K562 (cell line): ENCODE measurements around the gene CCM2. TPM values are rescaled to one million over a fixed set of nuclear protein-coding genes. Genes with fewer than 3 reads are reported as not detected.

Source experiments
- FOS ChIP-seq: IDR thresholded peaks from 3 replicates; pipeline ENCODE4 v1.6.1; 2011; ENCODE audit not compliant: insufficient read length; ENCODE audit errors: extremely low read depth
- HDAC3 ChIP-seq: fragments of 450-650 bp; IDR thresholded peaks from 2 replicates; pipeline ENCODE4 v1.6.1; 2018; ENCODE audit warnings: borderline replicate concordance, mild to moderate bottlenecking, moderate library complexity; ENCODE audit not compliant: partially characterized antibody
- KAT2B ChIP-seq: IDR thresholded peaks from one replicate; pipeline ENCODE4 v1.6.1; 2012; ENCODE audit warnings: low read depth, mild to moderate bottlenecking, control low read depth, inconsistent platforms, low read length, moderate library complexity
- ZZZ3 ChIP-seq: fragments of 450-650 bp; IDR thresholded peaks from 2 replicates; pipeline ENCODE4 v1.6.1; 2016; ENCODE audit warnings: antibody characterized with exemption, mild to moderate bottlenecking, moderate library complexity
- polyA plus RNA-seq, 8 experiments: library from polyadenylated mRNA; depleted of rRNA in 4 of 8; stranded (reverse) in 5 of 8; unstranded in 3 of 8; fragments of >200 nt; fragmentation: Nextera tagmentation in 2 of 8; fragmentation: Illumina TruSeq in 1 of 8; extraction: Ambion mirVana in 2 of 8; extraction: Trizol in 1 of 8; gene quantifications; 2 replicates each; pipeline versions ENCODE4 v1.2.1 to v1.2.3, GENCODE V29; 2011 to 2014; ENCODE audit warnings: inconsistent platforms in 1 of 8, missing spikeins in 1 of 8
- total RNA-seq, 7 experiments: library from RNA; depleted of rRNA in 6 of 7; stranded (reverse); fragments of >200 nt in 6 of 7; fragmentation: Illumina TruSeq in 2 of 7; extraction: Trizol in 2 of 7; gene quantifications; 2 replicates each; pipeline versions ENCODE4 v1.2.1 to v1.2.3, GENCODE V29; 2011 to 2021; ENCODE audit warnings: low replicate concordance in 1 of 7
- TF ChIP-seq, protein P1 (sequence below): sonication (generic); formaldehyde crosslinking; IDR thresholded peaks from 2 replicates; pipeline ENCODE4 v1.8.0; 2023; ENCODE audit warnings: mild to moderate bottlenecking, missing genetic modification reagents
- TF ChIP-seq, protein P2 (sequence below): IDR thresholded peaks from 2 replicates; pipeline ENCODE4 v1.6.1; 2011; ENCODE audit not compliant: insufficient read length; ENCODE audit errors: extremely low read depth
- TF ChIP-seq, protein P3 (sequence below), 2 experiments: fragments of 450-650 bp in 1 of 2; sonication (generic) in 1 of 2; formaldehyde crosslinking in 1 of 2; IDR thresholded peaks; 2 replicates each; pipeline versions ENCODE4 v1.7.1 to v1.9.0; 2016 to 2022; ENCODE audit warnings: inconsistent platforms in 1 of 2, mild to moderate bottlenecking in 1 of 2, missing genetic modification reagents in 1 of 2

Gene CCM2
- total and polyA plus RNA-seq, 9 of the 15 experiments (the other 6 are each of a cell fraction or from before 2014, with no cell fraction given) = 0.41 to 38.6 (median 25.9) TPM

DNA sequence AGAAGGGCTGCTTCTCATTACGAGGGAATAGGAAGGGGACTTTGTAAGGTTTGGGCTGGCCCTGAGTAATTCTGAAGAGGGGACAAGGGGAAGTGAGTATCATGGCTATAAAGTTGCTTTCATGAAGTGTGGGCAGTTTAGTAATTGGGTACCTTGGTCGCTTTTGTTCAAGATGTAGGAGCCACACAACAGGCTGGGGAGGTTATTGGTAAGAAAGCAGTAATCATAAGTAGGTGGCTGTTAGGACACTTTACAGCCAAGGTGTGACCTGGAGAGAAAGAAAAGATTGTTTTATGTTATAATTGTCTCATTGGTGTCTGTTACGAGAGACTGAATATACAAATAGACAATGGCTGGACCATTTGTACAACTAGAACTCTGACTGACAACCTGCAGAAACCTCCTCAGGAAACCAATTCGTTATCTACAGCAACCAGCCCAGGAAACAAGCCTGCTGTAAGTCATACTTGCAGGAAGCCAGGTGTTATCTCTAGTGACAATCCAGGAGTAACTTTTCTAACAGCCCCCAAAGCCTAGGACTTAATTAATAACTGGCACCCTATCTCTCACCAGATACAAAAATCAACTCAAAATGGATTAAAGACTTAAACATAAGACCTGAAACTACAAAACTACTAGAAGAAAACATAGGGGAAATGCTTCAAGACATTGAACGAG, 5.0 kb upstream of the CCM2 start (continued):
- TF ChIP-seq, protein P1, sequence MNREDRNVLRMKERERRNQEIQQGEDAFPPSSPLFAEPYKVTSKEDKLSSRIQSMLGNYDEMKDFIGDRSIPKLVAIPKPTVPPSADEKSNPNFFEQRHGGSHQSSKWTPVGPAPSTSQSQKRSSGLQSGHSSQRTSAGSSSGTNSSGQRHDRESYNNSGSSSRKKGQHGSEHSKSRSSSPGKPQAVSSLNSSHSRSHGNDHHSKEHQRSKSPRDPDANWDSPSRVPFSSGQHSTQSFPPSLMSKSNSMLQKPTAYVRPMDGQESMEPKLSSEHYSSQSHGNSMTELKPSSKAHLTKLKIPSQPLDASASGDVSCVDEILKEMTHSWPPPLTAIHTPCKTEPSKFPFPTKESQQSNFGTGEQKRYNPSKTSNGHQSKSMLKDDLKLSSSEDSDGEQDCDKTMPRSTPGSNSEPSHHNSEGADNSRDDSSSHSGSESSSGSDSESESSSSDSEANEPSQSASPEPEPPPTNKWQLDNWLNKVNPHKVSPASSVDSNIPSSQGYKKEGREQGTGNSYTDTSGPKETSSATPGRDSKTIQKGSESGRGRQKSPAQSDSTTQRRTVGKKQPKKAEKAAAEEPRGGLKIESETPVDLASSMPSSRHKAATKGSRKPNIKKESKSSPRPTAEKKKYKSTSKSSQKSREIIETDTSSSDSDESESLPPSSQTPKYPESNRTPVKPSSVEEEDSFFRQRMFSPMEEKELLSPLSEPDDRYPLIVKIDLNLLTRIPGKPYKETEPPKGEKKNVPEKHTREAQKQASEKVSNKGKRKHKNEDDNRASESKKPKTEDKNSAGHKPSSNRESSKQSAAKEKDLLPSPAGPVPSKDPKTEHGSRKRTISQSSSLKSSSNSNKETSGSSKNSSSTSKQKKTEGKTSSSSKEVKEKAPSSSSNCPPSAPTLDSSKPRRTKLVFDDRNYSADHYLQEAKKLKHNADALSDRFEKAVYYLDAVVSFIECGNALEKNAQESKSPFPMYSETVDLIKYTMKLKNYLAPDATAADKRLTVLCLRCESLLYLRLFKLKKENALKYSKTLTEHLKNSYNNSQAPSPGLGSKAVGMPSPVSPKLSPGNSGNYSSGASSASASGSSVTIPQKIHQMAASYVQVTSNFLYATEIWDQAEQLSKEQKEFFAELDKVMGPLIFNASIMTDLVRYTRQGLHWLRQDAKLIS (CRISPR knock-in tag) = no peak
- TF ChIP-seq ZZZ3 (no peak), FOS (no peak), KAT2B (no peak), HDAC3 (peak; percentile 93)
- TF ChIP-seq, protein P2, sequence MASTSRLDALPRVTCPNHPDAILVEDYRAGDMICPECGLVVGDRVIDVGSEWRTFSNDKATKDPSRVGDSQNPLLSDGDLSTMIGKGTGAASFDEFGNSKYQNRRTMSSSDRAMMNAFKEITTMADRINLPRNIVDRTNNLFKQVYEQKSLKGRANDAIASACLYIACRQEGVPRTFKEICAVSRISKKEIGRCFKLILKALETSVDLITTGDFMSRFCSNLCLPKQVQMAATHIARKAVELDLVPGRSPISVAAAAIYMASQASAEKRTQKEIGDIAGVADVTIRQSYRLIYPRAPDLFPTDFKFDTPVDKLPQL = no peak
- TF ChIP-seq, protein P3, sequence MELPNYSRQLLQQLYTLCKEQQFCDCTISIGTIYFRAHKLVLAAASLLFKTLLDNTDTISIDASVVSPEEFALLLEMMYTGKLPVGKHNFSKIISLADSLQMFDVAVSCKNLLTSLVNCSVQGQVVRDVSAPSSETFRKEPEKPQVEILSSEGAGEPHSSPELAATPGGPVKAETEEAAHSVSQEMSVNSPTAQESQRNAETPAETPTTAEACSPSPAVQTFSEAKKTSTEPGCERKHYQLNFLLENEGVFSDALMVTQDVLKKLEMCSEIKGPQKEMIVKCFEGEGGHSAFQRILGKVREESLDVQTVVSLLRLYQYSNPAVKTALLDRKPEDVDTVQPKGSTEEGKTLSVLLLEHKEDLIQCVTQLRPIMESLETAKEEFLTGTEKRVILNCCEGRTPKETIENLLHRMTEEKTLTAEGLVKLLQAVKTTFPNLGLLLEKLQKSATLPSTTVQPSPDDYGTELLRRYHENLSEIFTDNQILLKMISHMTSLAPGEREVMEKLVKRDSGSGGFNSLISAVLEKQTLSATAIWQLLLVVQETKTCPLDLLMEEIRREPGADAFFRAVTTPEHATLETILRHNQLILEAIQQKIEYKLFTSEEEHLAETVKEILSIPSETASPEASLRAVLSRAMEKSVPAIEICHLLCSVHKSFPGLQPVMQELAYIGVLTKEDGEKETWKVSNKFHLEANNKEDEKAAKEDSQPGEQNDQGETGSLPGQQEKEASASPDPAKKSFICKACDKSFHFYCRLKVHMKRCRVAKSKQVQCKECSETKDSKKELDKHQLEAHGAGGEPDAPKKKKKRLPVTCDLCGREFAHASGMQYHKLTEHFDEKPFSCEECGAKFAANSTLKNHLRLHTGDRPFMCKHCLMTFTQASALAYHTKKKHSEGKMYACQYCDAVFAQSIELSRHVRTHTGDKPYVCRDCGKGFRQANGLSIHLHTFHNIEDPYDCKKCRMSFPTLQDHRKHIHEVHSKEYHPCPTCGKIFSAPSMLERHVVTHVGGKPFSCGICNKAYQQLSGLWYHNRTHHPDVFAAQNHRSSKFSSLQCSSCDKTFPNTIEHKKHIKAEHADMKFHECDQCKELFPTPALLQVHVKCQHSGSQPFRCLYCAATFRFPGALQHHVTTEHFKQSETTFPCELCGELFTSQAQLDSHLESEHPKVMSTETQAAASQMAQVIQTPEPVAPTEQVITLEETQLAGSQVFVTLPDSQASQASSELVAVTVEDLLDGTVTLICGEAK (IDR thresholded peaks at IDR 0.05) = no peak
- TF ChIP-seq, protein P3 (CRISPR knock-in tag; IDR thresholded peaks at IDR 0.05) = no peak
